SHP77 (cell line): Measurements from ENCODE around the gene UBE2E1.
"Not testable (repeated sequence)": the region's sequence is repeated elsewhere in the genome, so short reads cannot be mapped to it uniquely, and the experiment has no call there.

ENCODE experiments used
- DNase-seq, 2 experiments: peaks; one replicate each; lab custom pipeline; 2025; lab: John Stamatoyannopoulos, UW

Gene UBE2E1

GRCh38 chr3:23917679-23918303, 112.0 kb downstream of the UBE2E1 start:
- peak in 1 of 2 experiments; percentile 44 for DNase-seq

- DNase-seq: not testable (repeated sequence)
Measured at GRCh38 chr3:23918331-23918730, 112.6 kb downstream of the UBE2E1 start.

GRCh38 chr3:23919628-23920027, 113.9 kb downstream of the UBE2E1 start:
- DNase-seq: no peak

GRCh38 chr3:23920151-23920655, 114.4 kb downstream of the UBE2E1 start:
- DNase-seq: no peak

- DNase-seq: no peak
Measured at GRCh38 chr3:23921052-23921511, 115.3 kb downstream of the UBE2E1 start.

- DNase-seq: no peak
Measured at GRCh38 chr3:23923786-23924185, 118.0 kb downstream of the UBE2E1 start.

- DNase-seq: no peak
Measured at GRCh38 chr3:23926246-23926645, 120.5 kb downstream of the UBE2E1 start.

- no peak for DNase-seq
Measured at GRCh38 chr3:23926736-23927135, 121.0 kb downstream of the UBE2E1 start.

GRCh38 chr3:23928524-23928923, 122.8 kb downstream of the UBE2E1 start:
- no peak for DNase-seq

GRCh38 chr3:23931597-23931996, 125.8 kb downstream of the UBE2E1 start:
- DNase-seq: no peak

- DNase-seq: no peak
Measured at GRCh38 chr3:23932571-23932970, 126.8 kb downstream of the UBE2E1 start.

GRCh38 chr3:23934253-23934652, 128.5 kb downstream of the UBE2E1 start:
- no peak for DNase-seq

- no peak for DNase-seq
Measured at GRCh38 chr3:23937296-23937695, 131.5 kb downstream of the UBE2E1 start.

- no peak for DNase-seq
Measured at GRCh38 chr3:23938688-23939087, 132.9 kb downstream of the UBE2E1 start.

GRCh38 chr3:23940775-23941174, 135.0 kb downstream of the UBE2E1 start:
- DNase-seq: peak in 1 of 2 experiments; percentile 1
